HEK293T (cell line): ENCODE results near the gene NAV2.

ENCODE experiments used
- CTCF ChIA-PET: fragments of 350-600 bp; formaldehyde crosslinking; extraction: SDS; loops from one replicate; lab custom pipeline; 2021; ENCODE audit warnings: antibody characterized with exemption, inconsistent platforms; lab: Yijun Ruan, JAX
- POLR2A ChIA-PET: fragments of 350-600 bp; formaldehyde crosslinking; extraction: SDS; loops from one replicate; lab custom pipeline; 2020; ENCODE audit warnings: antibody characterized with exemption, inconsistent platforms; lab: Yijun Ruan, JAX
- DNase-seq: peaks from one replicate; pipeline ENCODE4 v3.0.0; 2012; ENCODE audit warnings: mixed read lengths; ENCODE audit errors: extremely low spot score
- ARNT ChIP-seq: fragments of 450-650 bp; IDR thresholded peaks from 2 replicates; pipeline ENCODE4 v1.6.1; 2017; ENCODE audit warnings: mild to moderate bottlenecking
- BHLHE40 ChIP-seq: fragments of 450-650 bp; IDR thresholded peaks from 2 replicates; pipeline ENCODE4 v1.6.1; 2016; ENCODE audit warnings: mild to moderate bottlenecking, moderate library complexity, borderline replicate concordance
- CTBP1 ChIP-seq: fragments of 450-650 bp; IDR thresholded peaks from 2 replicates; pipeline ENCODE4 v1.6.1; 2016; ENCODE audit warnings: borderline replicate concordance
- ELF4 ChIP-seq: fragments of 450-650 bp; IDR thresholded peaks from 2 replicates; pipeline ENCODE4 v1.6.1; 2017; ENCODE audit warnings: antibody characterized with exemption
- FOXA1 ChIP-seq: fragments of 450-650 bp; IDR thresholded peaks from 2 replicates; pipeline ENCODE4 v1.6.1; 2016; ENCODE audit warnings: mild to moderate bottlenecking
- FOXK2 ChIP-seq: fragments of 450-650 bp; IDR thresholded peaks from 2 replicates; pipeline ENCODE4 v1.6.1; 2016; ENCODE audit warnings: mild to moderate bottlenecking
- FOXM1 ChIP-seq: fragments of 450-650 bp; IDR thresholded peaks from 2 replicates; pipeline ENCODE4 v1.6.1; 2017; ENCODE audit warnings: mild to moderate bottlenecking, borderline replicate concordance
- HDGF ChIP-seq: fragments of 450-650 bp; IDR thresholded peaks from 2 replicates; pipeline ENCODE4 v1.6.1; 2017; ENCODE audit warnings: antibody characterized with exemption, borderline replicate concordance
- L3MBTL2 ChIP-seq: fragments of 450-650 bp; conservative IDR thresholded peaks from 2 replicates; pipeline ENCODE4 v1.6.1; 2016; ENCODE audit warnings: mild to moderate bottlenecking
- LEF1 ChIP-seq: fragments of 450-650 bp; IDR thresholded peaks from 2 replicates; pipeline ENCODE4 v1.6.1; 2017; ENCODE audit warnings: mild to moderate bottlenecking, borderline replicate concordance
- NFRKB ChIP-seq: fragments of 450-650 bp; IDR thresholded peaks from 2 replicates; pipeline ENCODE4 v1.6.1; 2016; ENCODE audit warnings: mild to moderate bottlenecking, moderate library complexity
- PKNOX1 ChIP-seq: fragments of 450-650 bp; IDR thresholded peaks from 2 replicates; pipeline ENCODE4 v1.6.1; 2016
- SP1 ChIP-seq: fragments of 450-650 bp; IDR thresholded peaks from 2 replicates; pipeline ENCODE4 v1.6.1; 2017
- SUZ12 ChIP-seq: fragments of 450-650 bp; IDR thresholded peaks from 2 replicates; pipeline ENCODE4 v1.6.1; 2016; ENCODE audit warnings: mild to moderate bottlenecking
- TARDBP ChIP-seq: fragments of 450-650 bp; IDR thresholded peaks from 2 replicates; pipeline ENCODE4 v1.6.1; 2016
- ZNF384 ChIP-seq: fragments of 450-650 bp; IDR thresholded peaks from 2 replicates; pipeline ENCODE4 v1.6.1; 2016

The NAV2 gene

DNA sequence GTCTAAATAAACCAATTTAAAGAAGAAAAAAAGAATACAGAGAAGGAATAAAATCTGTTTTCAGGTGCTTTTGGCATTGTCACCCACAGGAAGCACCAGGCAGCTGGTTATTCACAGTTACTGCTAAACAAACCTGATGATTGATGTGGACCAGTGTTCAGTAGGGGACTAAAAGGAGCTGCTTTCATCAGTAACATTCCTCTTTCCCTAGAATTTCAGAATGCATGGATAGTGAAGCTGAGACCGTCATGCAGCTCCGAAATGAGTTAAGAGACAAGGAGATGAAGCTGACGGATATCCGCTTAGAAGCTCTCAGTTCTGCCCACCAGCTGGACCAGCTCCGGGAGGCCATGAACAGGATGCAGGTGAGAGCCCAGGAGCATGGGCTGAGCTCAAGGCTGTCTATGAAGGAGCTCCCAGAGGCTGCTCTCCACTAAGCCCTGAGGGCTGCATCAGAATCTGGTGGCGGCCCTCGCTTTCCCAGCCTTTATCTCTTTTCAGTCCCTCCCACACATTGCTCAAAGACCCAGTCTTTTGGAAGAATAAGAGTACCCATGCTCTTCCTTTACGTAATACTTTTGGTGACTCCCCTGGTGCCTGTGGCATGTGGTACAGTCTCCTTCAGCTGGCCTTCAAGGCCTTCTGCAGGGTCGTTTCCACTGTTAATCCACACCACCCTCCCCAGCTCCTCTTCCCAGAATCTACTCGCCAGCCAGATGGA, 378.2 kb downstream of the NAV2 start:
- DNase-seq = no peak
- POLR2A ChIA-PET = no interaction called here
- TF ChIP-seq NFRKB (no peak), SP1 (no peak), SUZ12 (no peak), LEF1 (no peak), ELF4 (no peak), FOXK2 (no peak), L3MBTL2 (no peak), ZNF384 (no peak), PKNOX1 (no peak), TARDBP (no peak), ARNT (no peak), BHLHE40 (no peak), FOXA1 (no peak), FOXM1 (no peak), HDGF (no peak), CTBP1 (no peak)
- CTCF ChIA-PET = interaction anchor here (1.1 kb wide), 1 partner anchor 41 kb away, joined by 3 read pairs; no protein-coding TSS in a partner anchor

DNA sequence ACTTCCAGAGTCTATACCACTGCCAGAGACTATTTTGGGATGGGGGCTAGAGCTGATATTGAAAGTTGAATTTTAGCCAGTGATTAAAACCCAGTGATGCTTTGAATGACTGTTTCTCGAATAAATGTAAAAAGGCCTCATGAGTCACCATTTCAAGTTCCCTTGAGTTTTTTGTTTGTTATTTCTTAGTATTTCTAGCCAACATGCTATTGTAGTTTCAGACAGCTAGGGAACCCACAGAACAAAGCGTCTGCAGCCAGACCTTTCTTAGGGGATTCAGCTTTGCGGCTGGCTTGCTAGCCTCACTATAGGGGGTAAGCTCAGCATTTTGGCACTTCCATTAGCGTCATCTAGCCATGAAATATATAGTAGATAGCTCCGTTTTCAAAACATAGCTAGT, 381.1 kb downstream of the NAV2 start:
- POLR2A ChIA-PET = no interaction called here
- CTCF ChIA-PET = no interaction called here
- no peak for DNase-seq
- TF ChIP-seq ELF4 (no peak), FOXM1 (no peak), LEF1 (no peak), SP1 (no peak), SUZ12 (no peak), ARNT (no peak), CTBP1 (no peak), L3MBTL2 (no peak), TARDBP (no peak), HDGF (no peak), ZNF384 (no peak)

- TF ChIP-seq BHLHE40 (no peak), ZNF384 (no peak), L3MBTL2 (no peak), SUZ12 (no peak), CTBP1 (no peak), FOXK2 (no peak), HDGF (no peak), PKNOX1 (no peak), SP1 (no peak), ARNT (no peak), NFRKB (no peak), FOXM1 (no peak), FOXA1 (no peak), TARDBP (no peak), ELF4 (no peak), LEF1 (no peak)
- DNase-seq = no peak
- ChIA-PET POLR2A (no interaction called here), CTCF (no interaction called here)
Observed at GRCh38 chr11:20095189-20095588, 382.6 kb downstream of the NAV2 start.

GRCh38 chr11:20097319-20098221, 384.9 kb downstream of the NAV2 start:
- no peak for TF ChIP-seq FOXK2
- TF ChIP-seq PKNOX1 = peak; percentile 59
- TF ChIP-seq ELF4 = no peak
- TF ChIP-seq NFRKB = no peak
- no peak for TF ChIP-seq ZNF384
- no peak for TF ChIP-seq SP1
- TF ChIP-seq ARNT = no peak
- no peak for TF ChIP-seq LEF1
- ChIA-PET CTCF (interaction anchor here (0.6 to 1.3 kb wide), 2 partner anchors 92 to 145 kb away, joined by 3 read pairs; no protein-coding TSS in a partner anchor), POLR2A (interaction anchor here (0.7 kb wide), 1 partner anchor 74 kb away, joined by 3 read pairs; no protein-coding TSS in a partner anchor)
- no peak for DNase-seq

GRCh38 chr11:20099527-20099926, 386.9 kb downstream of the NAV2 start:
- DNase-seq = no peak
- ChIA-PET CTCF (interaction anchor here (1.4 kb wide), 1 partner anchor 12 kb away, joined by 4 read pairs; no protein-coding TSS in a partner anchor), POLR2A (no interaction called here)
- no peak for TF ChIP-seq LEF1
- no peak for TF ChIP-seq FOXA1
- no peak for TF ChIP-seq PKNOX1
- TF ChIP-seq FOXK2 = no peak
- no peak for TF ChIP-seq CTBP1
- TF ChIP-seq BHLHE40 = no peak
- TF ChIP-seq SP1 = no peak
- no peak for TF ChIP-seq ELF4
- TF ChIP-seq TARDBP = no peak
- no peak for TF ChIP-seq NFRKB
- TF ChIP-seq FOXM1 = no peak
- no peak for TF ChIP-seq ARNT
- no peak for TF ChIP-seq SUZ12
- TF ChIP-seq L3MBTL2 = no peak
